Measurements from ENCODE around the gene C12orf76. TPM values are rescaled to one million over a fixed set of nuclear protein-coding genes. Genes with fewer than 3 reads are reported as not detected.

Gene C12orf76
- total and polyA plus RNA-seq, 7 experiments from 2014 or later: 14.3 to 28.7 (median 21.0) TPM

GRCh38 chr12:109999983-110000505 is 48.3 kb downstream of the C12orf76 start:
- Mint-ChIP-seq H3K27me3 (no peaks in the 10 kb centered on the region), H3K36me3 (peaks cover 0 to 11% (median 0%) of the 10 kb centered on the region in 5 donors), H3K27ac (peak overlapping the region; percentile 87 to 99 (median 95)), H3K4me3 (peak overlapping the region; percentile 86 to 100 (median 99)), H3K4me1 (peaks cover 23 to 78% (median 63%) of the 10 kb centered on the region in 7 donors), H3K9me3 (no peaks in the 10 kb centered on the region)
- intact Hi-C loops (cut with micrococcal nuclease): loop anchor here (1.0 to 10.0 kb wide), 17 partner anchors 15 to 1438 kb away; partner anchors contain the start of genes FAM222A (in 2 of the 2), TCHP (in 2 of the 2), ATP2A2 (in 1 of the 2) and CORO1C (in 1 of the 2)
- Histone ChIP-seq H3K27me3 (ENCODE audit: control insufficient read depth in 2 of 2, insufficient read depth in 2 of 2, low read length in 2 of 2) (no peaks in the 10 kb centered on the region), H3K9me3 (ENCODE audit: control insufficient read depth in 2 of 3, low read length in 3 of 3) (no peaks in the 10 kb centered on the region), H3K4me1 (ENCODE audit: control insufficient read depth in 2 of 2, insufficient read depth in 2 of 2, low read length in 2 of 2) (peaks cover 20% of the 10 kb centered on the region in 2 donors), H3K4me3 (ENCODE audit: low read length) (peak overlapping the region; percentile 85), H3K27ac (ENCODE audit: low read depth, low read length) (peak overlapping the region; percentile 80), H3K36me3 (ENCODE audit: control insufficient read depth in 2 of 3, insufficient read depth in 3 of 3, low read length in 3 of 3) (peaks cover 0 to 5% (median 0%) of the 10 kb centered on the region in 3 experiments)
- DNase-seq (peak in 2 of 9 donors; percentile 11 to 19), ATAC-seq (no peak)
- ChIA-PET POLR2A (interaction anchor here (1.0 to 2.5 kb wide), 3 partner anchors 11 to 18 kb away, joined by 3 to 9 read pairs (median 3); no protein-coding TSS in a partner anchor), CTCF (interaction anchor here (0.6 kb wide), 1 partner anchor 65 kb away, joined by 3 read pairs; no protein-coding TSS in a partner anchor)

- H3K4me1 ChIP-seq (ENCODE audit: control insufficient read depth in 2 of 2, insufficient read depth in 2 of 2, low read length in 2 of 2): peaks cover 20% of the 10 kb centered on the region in 2 donors
- no peaks in the 10 kb centered on the region for H3K27me3 ChIP-seq (ENCODE audit: control insufficient read depth in 2 of 2, insufficient read depth in 2 of 2, low read length in 2 of 2)
- Mint-ChIP-seq H3K4me1 (peaks cover 27 to 78% (median 62%) of the 10 kb centered on the region in 7 donors), H3K27me3 (no peaks in the 10 kb centered on the region), H3K9me3 (no peaks in the 10 kb centered on the region), H3K36me3 (peaks cover 0 to 11% (median 0%) of the 10 kb centered on the region in 5 donors), H3K27ac (peak overlapping the region; percentile 87 to 99 (median 95)), H3K4me3 (peak overlapping the region; percentile 86 to 100 (median 99))
- CTCF ChIA-PET: interaction anchor here (0.5 to 1.1 kb wide), 2 partner anchors 9 to 42 kb away, joined by 3 read pairs; no protein-coding TSS in a partner anchor
- no peak for ATAC-seq
- H3K4me3 ChIP-seq (ENCODE audit: low read length): peak overlapping the region; percentile 85
- no peak for DNase-seq
- intact Hi-C loops (cut with micrococcal nuclease): loop anchor here (1.0 to 10.0 kb wide), 17 partner anchors 15 to 1437 kb away; partner anchors contain the start of genes FAM222A (in 2 of the 2), TCHP (in 2 of the 2), ATP2A2 (in 1 of the 2) and CORO1C (in 1 of the 2)
- peaks cover 0 to 5% (median 0%) of the 10 kb centered on the region in 3 experiments for H3K36me3 ChIP-seq (ENCODE audit: control insufficient read depth in 2 of 3, insufficient read depth in 3 of 3, low read length in 3 of 3)
- no peaks in the 10 kb centered on the region for H3K9me3 ChIP-seq (ENCODE audit: control insufficient read depth in 2 of 3, low read length in 3 of 3)
- peak overlapping the region; percentile 80 for H3K27ac ChIP-seq (ENCODE audit: low read depth, low read length)
- POLR2A ChIA-PET: interaction anchor here (1.0 to 2.5 kb wide), 8 partner anchors 11 to 431 kb away, joined by 3 to 9 read pairs (median 3); partner anchors contain the start of gene TCHP
These were observed 48.7 kb downstream of the C12orf76 start for GRCh38 chr12:109999649-109999971.

- ATAC-seq (peak; percentile 87), DNase-seq (peak; percentile 75 to 93 (median 89))
- Histone ChIP-seq H3K9me3 (ENCODE audit: control insufficient read depth in 2 of 3, low read length in 3 of 3) (no peaks in the 10 kb centered on the region), H3K4me3 (ENCODE audit: low read length) (peak within 1 kb of the TSS; percentile 85), H3K36me3 (ENCODE audit: control insufficient read depth in 2 of 3, insufficient read depth in 3 of 3, low read length in 3 of 3) (peaks cover 0 to 5% (median 0%) of the 10 kb centered on the region in 3 experiments), H3K4me1 (ENCODE audit: control insufficient read depth in 2 of 2, insufficient read depth in 2 of 2, low read length in 2 of 2) (peaks cover 20 to 23% of the 10 kb centered on the region in 2 donors), H3K27me3 (ENCODE audit: control insufficient read depth in 2 of 2, insufficient read depth in 2 of 2, low read length in 2 of 2) (no peaks in the 10 kb centered on the region), H3K27ac (ENCODE audit: low read depth, low read length) (peak within 1 kb of the TSS; percentile 80)
- H3K27ac Mint-ChIP-seq: peak within 1 kb of the TSS; percentile 94 to 100 (median 98)
- no peaks in the 10 kb centered on the region for H3K27me3 Mint-ChIP-seq
- CTCF ChIA-PET: interaction anchor here (0.5 to 1.1 kb wide), 3 partner anchors 8 to 74 kb away, joined by 3 read pairs; no protein-coding TSS in a partner anchor
- peaks cover 0 to 13% (median 0%) of the 10 kb centered on the region in 5 donors for H3K36me3 Mint-ChIP-seq
- intact Hi-C loops (cut with micrococcal nuclease): loop anchor here (1.0 to 10.0 kb wide), 17 partner anchors 16 to 1437 kb away; partner anchors contain the start of genes FAM222A (in 2 of the 2), TCHP (in 2 of the 2), ATP2A2 (in 1 of the 2) and CORO1C (in 1 of the 2)
- no peaks in the 10 kb centered on the region for H3K9me3 Mint-ChIP-seq
- POLR2A ChIA-PET: interaction anchor here (1.1 to 2.5 kb wide), 6 partner anchors 13 to 432 kb away, joined by 3 to 9 read pairs (median 4); partner anchors contain the start of gene TCHP
- H3K4me3 Mint-ChIP-seq: peak within 1 kb of the TSS; percentile 86 to 100 (median 99)
- peaks cover 32 to 78% (median 65%) of the 10 kb centered on the region in 7 donors for H3K4me1 Mint-ChIP-seq
These were observed 49.2 kb downstream of the C12orf76 start, which contains the start of gene ANKRD13A for GRCh38 chr12:109998904-109999648. Gene ANKRD13A, plus strand, starts transcription at chr12:109999430. Its CDS starts 259 bp downstream, at chr12:109999689.

- peak overlapping the region; percentile 86 to 99 (median 96) for H3K4me3 Mint-ChIP-seq
- POLR2A ChIA-PET: interaction anchor here (0.6 to 2.5 kb wide), 8 partner anchors 14 to 452 kb away, joined by 3 to 9 read pairs (median 3); partner anchors contain the start of genes ATP2A2 and TCHP
- H3K4me3 ChIP-seq (ENCODE audit: low read length): peak overlapping the region; percentile 85
These were observed 50.0 kb downstream of the C12orf76 start for GRCh38 chr12:109998241-109998903.

GRCh38 chr12:109997393-109997792 is 50.9 kb downstream of the C12orf76 start:
- Histone ChIP-seq H3K4me3 (ENCODE audit: low read length) (no peak overlapping the region), H3K27me3 (ENCODE audit: control insufficient read depth in 2 of 2, insufficient read depth in 2 of 2, low read length in 2 of 2) (no peaks in the 10 kb centered on the region), H3K27ac (ENCODE audit: low read depth, low read length) (no peak overlapping the region), H3K9me3 (ENCODE audit: control insufficient read depth in 2 of 3, low read length in 3 of 3) (no peaks in the 10 kb centered on the region), H3K36me3 (ENCODE audit: control insufficient read depth in 2 of 3, insufficient read depth in 3 of 3, low read length in 3 of 3) (peaks cover 0 to 5% (median 0%) of the 10 kb centered on the region in 3 experiments), H3K4me1 (ENCODE audit: control insufficient read depth in 2 of 2, insufficient read depth in 2 of 2, low read length in 2 of 2) (peaks cover 29 to 31% of the 10 kb centered on the region in 2 donors)
- Mint-ChIP-seq H3K36me3 (peaks cover 0 to 9% (median 0%) of the 10 kb centered on the region in 5 donors), H3K27me3 (no peaks in the 10 kb centered on the region), H3K27ac (peak overlapping the region in 5 of 9 donors; percentile 53 to 100 (median 94)), H3K9me3 (no peaks in the 10 kb centered on the region), H3K4me3 (peak overlapping the region; percentile 4 to 99 (median 66)), H3K4me1 (peaks cover 42 to 79% (median 68%) of the 10 kb centered on the region in 7 donors)
- CTCF ChIA-PET: no interaction called here
- ATAC-seq (no peak), DNase-seq (no peak)
- intact Hi-C loops (cut with micrococcal nuclease): loop anchor here (5.0 to 10.0 kb wide), 12 partner anchors 95 to 1435 kb away; partner anchors contain the start of genes ATP2A2 (in 1 of the 2), CORO1C (in 1 of the 2), FAM216A (in 1 of the 2) and FAM222A (in 1 of the 2)
- POLR2A ChIA-PET: interaction anchor here (0.6 kb wide), 1 partner anchor 86 kb away, joined by 5 read pairs; no protein-coding TSS in a partner anchor

More at GRCh38 chr12:109998241-109998903, 50.0 kb downstream of the C12orf76 start:
- no peaks in the 10 kb centered on the region for H3K27me3 ChIP-seq (ENCODE audit: control insufficient read depth in 2 of 2, insufficient read depth in 2 of 2, low read length in 2 of 2)
- peak overlapping the region; percentile 94 to 100 (median 98) for H3K27ac Mint-ChIP-seq
- H3K36me3 ChIP-seq (ENCODE audit: control insufficient read depth in 2 of 3, insufficient read depth in 3 of 3, low read length in 3 of 3): peaks cover 0 to 5% (median 0%) of the 10 kb centered on the region in 3 experiments
- no peaks in the 10 kb centered on the region for H3K9me3 Mint-ChIP-seq
- H3K27me3 Mint-ChIP-seq: no peaks in the 10 kb centered on the region
- peaks cover 23 to 28% of the 10 kb centered on the region in 2 donors for H3K4me1 ChIP-seq (ENCODE audit: control insufficient read depth in 2 of 2, insufficient read depth in 2 of 2, low read length in 2 of 2)
- peak overlapping the region; percentile 80 for H3K27ac ChIP-seq (ENCODE audit: low read depth, low read length)
- DNase-seq (no peak), ATAC-seq (no peak)
- peaks cover 39 to 79% (median 69%) of the 10 kb centered on the region in 7 donors for H3K4me1 Mint-ChIP-seq
- intact Hi-C loops (cut with micrococcal nuclease): loop anchor here (2.0 to 10.0 kb wide), 15 partner anchors 16 to 1436 kb away; partner anchors contain the start of genes TCHP (in 2 of the 2), ATP2A2 (in 1 of the 2), CORO1C (in 1 of the 2) and FAM216A (in 1 of the 2)
- peaks cover 0 to 11% (median 0%) of the 10 kb centered on the region in 5 donors for H3K36me3 Mint-ChIP-seq
- CTCF ChIA-PET: interaction anchor here (0.6 to 1.1 kb wide), 2 partner anchors 8 to 73 kb away, joined by 3 read pairs; no protein-coding TSS in a partner anchor
- H3K9me3 ChIP-seq (ENCODE audit: control insufficient read depth in 2 of 3, low read length in 3 of 3): no peaks in the 10 kb centered on the region
